Heart left ventricle (tissue), 13 donors: Measurements from ENCODE around the gene DNAJC24.

Experiments
- POLR2A ChIP-seq, 2 donors: fragments of 450-650 bp; IDR thresholded peaks; one replicate each; pipeline ENCODE4 v1.6.1; 2017; ENCODE audit warnings: antibody characterized with exemption in 2 of 2, mild to moderate bottlenecking in 2 of 2, moderate library complexity in 2 of 2
- TF ChIP-seq, protein P1 (sequence below), 12 donors: fragments of 200-600 bp; sonication (generic) in 4 of 12; IDR thresholded peaks; one replicate each; pipeline versions ENCODE4 v1.5.0 to v1.8.0; 2018 to 2022; ENCODE audit warnings: antibody characterized with exemption in 12 of 12, mild to moderate bottlenecking in 5 of 12
- donor health status: ischemic (EF 13 %, LVEDD 7.1; RV severe dilation, severe dysfunction).
- donor health status: DM: no; HTN: yes; CAD: no.
- donor health status: DM: no; HTN: no; CAD: no.
- donor health status: ischemic (EF 25% LVEDD 6.9; RV normal size, moderate dysfunction).
- donor health status: ischemic (EF 25% LVEDD 5.7; RV mildly dilated, moderate dysfunction).
- donor health status: ischemic (EF 35%, LVEDD 5.7; RV mildly dilated, moderate dysfunction).
- donor health status: nonischemic (EF 11% LVEDD 7.7; RV severe dilation, severe dysfunction).
- donor health status: DM: yes; HTN: yes; CAD: no.
- donor health status: PGD.
- donor health status: ischemic (EF 29% LVEDD 5.4; RV normal size, mild dysfunction).
- donor health status: nonischemic (EF 23%, LVEDD 6.1; RV moderate dilation, normal function).

DNA sequence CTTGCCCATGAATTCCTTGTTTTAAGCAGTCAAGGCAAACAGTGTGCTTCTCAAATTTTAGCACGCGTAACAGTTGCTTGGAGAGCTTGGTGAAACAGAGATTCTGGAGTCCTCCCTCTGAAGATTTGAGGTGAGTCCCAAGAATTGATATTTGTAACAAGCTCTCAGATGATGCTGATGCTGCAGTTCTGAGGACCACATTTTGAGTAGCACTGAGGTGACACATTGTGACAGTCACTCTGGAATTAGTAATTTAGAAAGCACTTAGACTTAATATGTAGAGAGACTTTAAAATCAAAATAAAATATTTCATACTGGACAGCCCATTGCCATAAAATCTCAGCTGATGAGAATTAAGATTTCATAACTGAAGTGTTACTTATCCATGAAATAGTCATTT, 38.5 kb downstream of the DNAJC24 start:
- TF ChIP-seq, protein P1, sequence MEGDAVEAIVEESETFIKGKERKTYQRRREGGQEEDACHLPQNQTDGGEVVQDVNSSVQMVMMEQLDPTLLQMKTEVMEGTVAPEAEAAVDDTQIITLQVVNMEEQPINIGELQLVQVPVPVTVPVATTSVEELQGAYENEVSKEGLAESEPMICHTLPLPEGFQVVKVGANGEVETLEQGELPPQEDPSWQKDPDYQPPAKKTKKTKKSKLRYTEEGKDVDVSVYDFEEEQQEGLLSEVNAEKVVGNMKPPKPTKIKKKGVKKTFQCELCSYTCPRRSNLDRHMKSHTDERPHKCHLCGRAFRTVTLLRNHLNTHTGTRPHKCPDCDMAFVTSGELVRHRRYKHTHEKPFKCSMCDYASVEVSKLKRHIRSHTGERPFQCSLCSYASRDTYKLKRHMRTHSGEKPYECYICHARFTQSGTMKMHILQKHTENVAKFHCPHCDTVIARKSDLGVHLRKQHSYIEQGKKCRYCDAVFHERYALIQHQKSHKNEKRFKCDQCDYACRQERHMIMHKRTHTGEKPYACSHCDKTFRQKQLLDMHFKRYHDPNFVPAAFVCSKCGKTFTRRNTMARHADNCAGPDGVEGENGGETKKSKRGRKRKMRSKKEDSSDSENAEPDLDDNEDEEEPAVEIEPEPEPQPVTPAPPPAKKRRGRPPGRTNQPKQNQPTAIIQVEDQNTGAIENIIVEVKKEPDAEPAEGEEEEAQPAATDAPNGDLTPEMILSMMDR (IDR thresholded peaks at IDR 0.05): no peak
- TF ChIP-seq POLR2A (IDR thresholded peaks at IDR 0.05): no peak
